ENCODE data around the gene LSS. TPM values are rescaled to one million over a fixed set of nuclear protein-coding genes. Genes with fewer than 3 reads are reported as not detected.
"Not testable (repeated sequence)": the region's sequence is repeated elsewhere in the genome, so short reads cannot be mapped to it uniquely, and the experiment has no call there.

The LSS gene
- total RNA-seq, 1 donor from 2014 or later, result 61.0 TPM

- no peak for DNase-seq (ENCODE audit: low read depth in 2 of 2)
These were observed 22.8 kb downstream of the LSS start for GRCh38 chr21:46205766-46206162.

DNA sequence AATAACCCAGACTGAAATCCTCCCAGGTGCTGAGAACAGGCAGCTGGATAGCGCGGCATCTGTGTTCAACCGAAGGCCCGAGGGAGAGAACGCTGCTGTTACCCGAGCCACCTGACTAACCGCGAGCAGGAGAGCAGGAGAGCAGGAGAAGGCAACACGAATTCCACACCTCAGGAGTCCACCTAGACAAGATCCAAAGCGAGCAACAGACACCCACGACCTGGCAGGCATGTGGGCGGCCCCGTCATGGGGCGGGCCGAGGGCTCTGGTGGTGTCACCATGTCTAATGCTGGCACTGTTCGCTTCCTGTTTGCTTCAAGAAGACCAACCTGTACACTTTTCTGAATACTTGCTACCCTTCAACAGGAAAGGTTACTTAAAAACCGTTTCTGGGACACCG is 23.4 kb downstream of the LSS start:
- DNase-seq (ENCODE audit: low read depth in 2 of 2), result no peak

- no peak for DNase-seq (ENCODE audit: low read depth in 2 of 2)
These were observed 25.4 kb downstream of the LSS start for GRCh38 chr21:46203203-46203600.

DNA sequence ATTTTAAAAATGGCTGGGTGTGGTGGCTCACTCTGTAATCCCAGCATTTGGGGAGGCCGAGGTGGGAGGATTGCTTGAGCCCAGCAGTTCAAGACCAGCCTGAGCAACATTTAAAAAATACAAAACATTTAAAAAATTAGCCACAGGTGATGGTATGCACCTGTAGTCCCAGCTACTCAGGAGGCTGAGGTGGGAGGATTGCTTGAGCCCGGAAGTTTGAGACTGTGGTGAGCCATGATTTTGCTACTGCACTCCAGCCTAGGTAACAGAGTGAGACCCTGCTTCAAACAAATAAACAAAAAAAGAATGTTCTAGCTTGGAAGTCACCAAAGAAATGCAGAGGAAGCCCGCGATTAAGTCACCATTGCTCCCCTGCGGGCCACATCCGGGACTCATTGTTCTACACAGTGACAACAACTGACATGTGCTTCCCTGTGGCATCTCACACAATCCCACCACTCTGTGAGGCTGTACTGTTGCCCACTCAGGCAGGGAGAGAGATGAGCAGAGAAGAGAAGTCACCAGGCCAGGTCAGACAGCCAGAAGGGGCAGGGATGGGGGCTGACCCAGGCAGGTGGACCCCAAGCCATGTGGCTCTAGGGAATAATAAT is 25.9 kb downstream of the LSS start:
- peak; percentile 72 to 82 for DNase-seq (ENCODE audit: low read depth in 2 of 2)

GRCh38 chr21:46200877-46201803 is 27.4 kb downstream of the LSS start:
- DNase-seq (ENCODE audit: low read depth in 2 of 2), result not testable (repeated sequence)

DNA sequence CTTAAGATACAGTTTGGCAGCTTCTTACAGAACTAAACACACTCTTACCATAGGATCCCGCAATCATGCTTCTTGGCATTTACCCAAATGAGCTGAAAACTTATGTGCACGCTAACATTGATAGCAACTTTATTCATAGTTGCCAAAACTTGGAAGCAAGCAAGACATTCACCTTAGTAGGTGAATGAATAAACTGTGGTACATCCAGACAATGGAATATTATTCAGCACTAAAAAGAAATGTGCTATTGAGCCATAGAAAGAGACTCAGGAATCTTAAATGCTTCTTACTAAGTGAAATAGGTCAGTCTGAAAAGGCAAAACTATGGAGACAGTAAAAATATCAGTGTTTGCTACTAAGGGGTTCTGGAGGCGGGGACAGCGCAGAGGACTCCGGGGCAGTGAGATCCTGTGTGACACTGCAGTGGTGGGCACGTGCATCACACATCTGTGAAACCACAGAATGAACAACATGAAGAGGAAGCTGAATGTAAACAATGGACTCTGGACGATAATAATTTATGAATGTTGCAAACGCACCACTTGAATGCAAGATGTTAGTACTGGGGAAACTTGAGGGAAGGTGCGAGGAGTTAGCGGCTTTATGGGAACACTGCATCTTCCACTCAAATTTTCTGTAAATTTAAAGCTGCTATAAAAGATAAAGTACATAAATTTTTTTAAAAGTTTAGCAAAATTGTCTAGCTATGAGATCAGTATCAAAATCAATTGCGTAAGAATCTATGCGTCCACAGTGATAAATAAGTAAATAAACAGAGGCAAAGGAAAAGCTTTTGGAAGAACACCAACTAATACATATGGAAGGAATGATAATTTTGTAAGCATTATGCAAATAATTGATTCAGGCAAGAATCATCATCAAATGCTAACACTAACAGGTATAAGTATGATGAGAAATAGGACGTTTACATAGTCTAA is 28.9 kb downstream of the LSS start:
- DNase-seq (ENCODE audit: low read depth in 2 of 2), result no peak

GRCh38 chr21:46196733-46197132 is 31.8 kb downstream of the LSS start:
- DNase-seq (ENCODE audit: low read depth in 2 of 2), result no peak

GRCh38 chr21:46195595-46196195 is 32.9 kb downstream of the LSS start:
- no peak for DNase-seq (ENCODE audit: low read depth in 2 of 2)

DNA sequence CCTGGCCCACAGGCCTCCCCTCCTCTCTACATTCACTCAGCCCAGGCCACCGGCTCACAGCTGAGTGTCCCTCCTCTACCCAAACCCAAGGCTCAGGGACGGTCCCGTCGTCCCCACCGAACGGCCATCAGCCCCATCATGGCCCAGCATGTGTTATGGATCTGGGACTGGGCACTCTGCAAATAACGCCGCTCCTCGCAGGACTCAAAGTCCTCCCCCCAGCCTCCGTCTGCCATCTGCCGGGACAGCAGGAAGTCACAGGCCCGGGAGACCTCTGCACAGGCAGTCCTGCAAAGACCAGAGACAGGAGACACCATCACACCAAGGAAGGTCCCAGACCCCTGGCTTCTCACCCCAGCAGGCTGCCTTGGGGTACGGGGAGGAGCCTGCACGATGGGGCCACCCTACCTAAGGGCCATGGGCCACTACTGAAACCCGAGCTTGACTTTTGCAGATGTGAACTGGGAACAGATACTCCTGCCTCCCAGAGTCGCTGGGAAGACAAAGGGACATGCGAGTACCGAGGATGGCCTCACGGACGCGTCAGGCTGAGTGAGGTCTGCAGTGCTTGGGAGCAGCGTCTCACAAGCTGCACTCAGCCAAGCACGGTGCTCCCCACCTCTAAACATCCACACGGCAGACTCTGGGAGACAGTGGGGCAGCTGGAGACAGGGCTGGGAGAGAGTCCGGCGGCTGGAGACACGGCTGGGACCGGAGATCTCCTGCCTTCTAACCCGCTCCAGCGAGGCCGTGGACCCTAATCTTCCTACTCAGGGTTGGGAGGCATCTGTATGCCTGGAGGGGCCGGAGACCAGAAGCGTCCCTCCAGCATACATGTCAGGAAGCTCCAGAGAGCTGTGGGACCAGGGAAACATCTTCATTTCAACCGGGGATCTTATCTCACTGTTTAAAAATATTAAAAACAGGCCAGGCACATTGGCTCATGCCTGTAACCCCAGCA is 33.9 kb downstream of the LSS start:
- no peak for DNase-seq (ENCODE audit: low read depth in 2 of 2)

DNA sequence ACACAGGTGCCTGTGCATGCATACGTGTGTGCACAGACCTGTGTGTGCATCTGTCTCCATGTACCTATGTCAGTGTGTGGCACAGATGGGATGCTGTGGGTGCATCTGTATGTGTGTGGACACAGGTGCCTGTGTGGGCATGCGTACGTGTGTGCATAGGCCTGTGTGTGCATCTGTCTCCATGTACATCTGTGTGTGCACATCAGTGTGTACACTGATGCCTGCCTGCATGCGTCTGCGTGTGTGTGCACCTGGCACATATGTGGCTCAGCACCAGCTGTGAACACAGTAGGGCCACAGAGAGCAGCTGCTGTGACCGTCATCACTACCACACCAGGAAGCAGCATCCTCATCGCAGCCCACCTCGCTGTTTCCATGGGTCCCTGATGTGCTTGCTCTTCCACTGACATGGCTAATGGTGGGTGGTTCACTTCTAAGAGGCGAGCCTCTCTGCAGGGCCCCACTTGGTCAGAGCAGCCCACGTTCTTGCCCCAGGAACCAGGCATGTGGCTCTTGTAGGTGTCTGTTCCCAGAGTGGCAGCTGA is 34.7 kb downstream of the LSS start:
- DNase-seq (ENCODE audit: low read depth in 2 of 2), result no peak

GRCh38 chr21:46191686-46192575 is 36.6 kb downstream of the LSS start:
- DNase-seq (ENCODE audit: low read depth in 2 of 2), result no peak

DNA sequence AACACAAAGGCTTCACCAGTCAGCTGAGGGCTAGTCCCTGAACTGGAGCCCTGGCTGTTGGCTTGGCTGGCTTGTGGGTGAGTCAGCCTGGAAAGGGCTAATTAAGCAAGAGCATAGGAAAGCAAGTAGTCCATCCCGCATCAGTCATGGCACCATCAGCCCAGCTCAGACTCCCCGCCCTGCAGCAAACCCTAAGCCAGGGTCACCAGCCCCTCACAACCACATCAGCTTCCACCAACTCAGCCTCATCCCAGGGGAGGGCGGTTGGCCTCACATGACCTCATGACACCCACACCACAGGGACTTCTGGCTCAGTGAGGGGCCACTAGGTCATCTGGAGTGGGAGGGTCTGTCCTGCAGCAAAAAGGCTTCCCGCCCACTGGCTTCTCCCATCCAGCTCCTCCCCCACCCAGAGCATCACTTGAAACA is 37.3 kb downstream of the LSS start:
- DNase-seq (ENCODE audit: low read depth in 2 of 2), result peak; percentile 30 to 63

DNA sequence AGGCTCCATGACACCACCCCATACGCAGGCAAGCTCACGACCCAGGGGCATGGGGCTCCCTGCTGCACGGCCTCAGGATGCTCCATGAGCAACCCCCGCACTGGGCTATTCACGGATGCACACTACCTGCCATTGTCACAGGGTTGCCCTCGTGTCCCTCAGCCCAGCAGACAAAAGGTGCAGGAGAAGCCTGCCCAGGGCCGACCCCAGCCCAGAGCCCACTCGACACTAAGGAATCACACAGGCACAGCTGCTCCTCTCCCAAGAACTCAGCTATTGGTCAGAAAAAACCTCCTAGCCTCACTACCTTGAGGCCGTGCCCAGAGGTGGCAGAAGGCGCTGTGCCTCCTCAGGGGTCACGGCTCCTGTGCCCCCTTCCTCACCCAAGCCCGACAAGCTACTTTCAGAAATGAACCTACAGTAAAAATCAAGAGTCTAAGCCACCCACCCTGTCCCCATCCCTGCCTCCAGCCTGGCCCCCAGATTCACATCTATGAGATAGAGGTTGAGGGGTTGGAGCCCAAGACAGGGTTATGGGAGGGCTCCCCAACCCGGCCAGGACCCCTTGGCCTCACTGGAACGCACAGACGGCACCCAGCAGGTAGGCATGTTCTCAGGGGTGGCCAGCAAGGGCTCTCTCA is 38.0 kb downstream of the LSS start:
- DNase-seq (ENCODE audit: low read depth in 2 of 2), result no peak

DNA sequence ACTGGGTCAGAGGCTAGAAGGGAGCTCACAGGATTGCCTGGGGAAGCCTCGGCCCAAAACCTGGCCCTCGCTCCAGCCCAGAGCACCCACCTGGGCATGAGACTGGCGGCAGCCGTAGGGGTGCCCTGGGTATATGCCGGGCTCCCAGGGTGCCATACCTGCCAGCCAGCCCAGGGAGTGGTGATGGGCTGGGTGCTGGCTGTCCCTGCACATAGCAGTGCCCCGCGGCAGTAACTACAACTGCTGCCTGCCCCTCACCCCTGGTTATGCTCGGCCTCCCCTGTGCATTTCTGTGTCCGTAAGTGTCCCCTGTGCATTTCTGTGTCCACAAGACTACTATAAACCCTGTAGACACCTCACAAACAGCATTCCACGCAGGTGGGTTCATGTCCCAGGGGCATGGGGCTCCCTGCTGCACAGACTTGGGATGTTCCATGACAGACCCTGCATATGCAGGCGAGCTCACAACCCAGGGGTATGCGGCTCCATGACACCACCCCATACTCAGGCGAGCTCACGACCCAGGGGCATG is 38.5 kb downstream of the LSS start:
- DNase-seq (ENCODE audit: low read depth in 2 of 2), result no peak

DNA sequence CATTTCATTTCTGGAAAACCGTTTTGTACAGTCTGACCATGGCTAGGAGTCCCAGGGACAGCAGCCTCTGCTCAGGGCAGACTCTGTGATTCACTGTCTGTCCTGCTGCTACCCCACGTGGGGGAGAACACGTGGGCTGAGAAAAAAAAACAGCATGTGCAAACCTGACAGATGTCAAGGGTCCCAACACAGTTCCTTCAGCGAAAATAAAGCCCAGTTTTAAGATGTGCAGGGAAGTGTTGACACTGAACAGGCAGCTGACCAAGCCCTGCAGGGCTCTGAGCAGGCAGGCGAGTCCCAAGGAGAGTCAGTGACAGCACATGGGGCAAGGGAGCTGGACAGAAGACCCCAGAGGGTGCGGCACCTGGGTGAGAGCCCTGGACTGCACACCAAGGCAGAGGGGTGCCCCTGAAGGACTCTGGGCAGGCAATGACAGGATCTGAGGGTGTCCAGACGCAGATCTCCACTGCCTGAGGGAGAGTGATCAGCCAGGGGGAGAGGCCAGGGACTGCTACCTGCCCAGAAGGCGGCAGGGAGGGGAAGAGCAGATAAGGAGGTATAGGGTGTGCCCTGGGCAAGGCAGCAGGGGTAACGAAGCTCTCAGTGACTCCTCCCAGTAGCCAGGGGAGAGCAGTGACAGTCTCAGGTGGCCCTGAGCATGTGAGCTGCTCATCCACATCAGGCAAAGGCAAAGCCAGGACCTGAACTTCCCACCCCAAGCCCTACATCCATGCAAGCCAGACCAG is 39.2 kb downstream of the LSS start:
- peak in 1 of 2 donors; percentile 70 for DNase-seq (ENCODE audit: low read depth in 2 of 2)

- DNase-seq (ENCODE audit: low read depth in 2 of 2), result peak; percentile 21 to 90
These were observed 40.1 kb downstream of the LSS start for GRCh38 chr21:46188226-46189212.
